ENCODE data around the gene XPNPEP2.

DNA sequence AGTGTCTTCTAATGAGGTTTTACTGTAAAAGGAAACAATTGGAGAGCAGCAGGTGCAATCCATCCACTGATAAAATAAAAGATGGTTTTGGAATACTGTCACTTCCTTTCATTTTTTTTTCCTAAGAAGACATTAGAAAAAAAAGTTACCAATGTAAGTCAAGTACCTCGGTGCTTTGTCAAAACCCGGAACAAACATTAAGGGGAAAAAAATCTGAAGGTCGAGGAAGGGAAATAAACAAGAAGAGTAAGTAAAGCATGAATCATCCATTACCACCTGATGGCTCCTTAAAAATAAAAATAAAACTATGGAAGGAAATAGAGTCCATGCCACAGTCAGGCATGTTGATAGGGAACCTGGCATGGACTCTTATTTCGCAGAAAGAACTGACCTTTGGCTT is 15.3 kb upstream of the XPNPEP2 start:
- TF ChIP-seq CTCF (IDR thresholded peaks at IDR 0.05; ENCODE audit: low read depth, low read length, poor library complexity, severe bottlenecking) (no peak), EZH2phosphoT487 (IDR thresholded peaks at IDR 0.05; ENCODE audit: borderline replicate concordance, low read length) (no peak)
